ENCODE measurements around the gene NFASC. TPM values are rescaled to one million over a fixed set of nuclear protein-coding genes. Genes with fewer than 3 reads are reported as not detected.

The NFASC gene
- total RNA-seq, 2 donors from 2014 or later = 27.7 to 45.9 TPM

DNA sequence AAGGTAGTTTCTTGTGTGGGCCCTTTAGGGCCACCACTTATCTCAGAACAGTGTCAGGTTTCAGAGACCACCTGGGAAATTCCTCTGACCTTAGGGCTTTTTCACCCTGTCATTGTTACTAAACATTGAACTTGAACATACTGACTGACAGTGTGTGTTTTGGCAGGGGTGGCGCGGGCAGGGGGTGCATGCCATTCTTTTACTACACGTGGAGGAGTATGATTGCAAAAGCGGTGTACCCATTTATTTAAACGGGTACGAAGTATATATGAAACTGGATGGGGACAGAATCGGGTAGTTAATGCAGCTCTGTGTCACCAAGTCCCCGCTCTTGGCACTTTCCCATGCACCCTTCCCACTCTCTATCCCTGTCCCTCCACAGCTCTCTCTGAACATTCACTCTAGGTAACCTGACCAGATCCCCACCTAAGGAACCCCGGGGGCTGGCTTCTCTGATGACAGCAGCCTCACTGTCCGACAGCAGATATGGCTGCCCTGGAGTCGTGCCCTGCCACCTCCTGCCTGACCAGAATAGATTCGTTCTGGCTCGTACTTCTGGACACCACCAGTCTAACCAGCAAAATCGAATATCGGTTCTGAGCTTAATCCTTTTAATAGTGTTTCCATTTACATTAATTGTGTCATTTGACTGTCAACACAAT is 51.3 kb downstream of the NFASC start:
- Mint-ChIP-seq H3K4me1 (peaks cover 61% of the 10 kb centered on the region), H3K36me3 (ENCODE audit: low read depth) (no peaks in the 10 kb centered on the region), H3K27me3 (ENCODE audit: insufficient read depth) (no peaks in the 10 kb centered on the region), H3K4me3 (no peak overlapping the region), H3K27ac (peak overlapping the region; percentile 71), H3K9me3 (peaks cover 11% of the 10 kb centered on the region)
- DNase-seq = peak; percentile 48
- Histone ChIP-seq H3K27me3 (ENCODE audit: control insufficient read depth, insufficient read depth, low read length, poor library complexity, severe bottlenecking) (no peaks in the 10 kb centered on the region), H3K4me3 (ENCODE audit: low read length) (no peak overlapping the region), H3K9ac (ENCODE audit: extremely low read depth, low read length, poor library complexity, severe bottlenecking) (no peak overlapping the region), H3K27ac (ENCODE audit: low read depth, low read length) (no peak overlapping the region), H3K9me3 (ENCODE audit: control insufficient read depth, low read length) (peaks cover 13% of the 10 kb centered on the region), H3K36me3 (ENCODE audit: control insufficient read depth, insufficient read depth, low read length) (no peaks in the 10 kb centered on the region), H3K4me1 (ENCODE audit: control insufficient read depth, insufficient read depth, low read length) (peaks cover 54% of the 10 kb centered on the region)
- WGBS, 2 experiments (ENCODE audit: insufficient coverage in 1 of 2, insufficient read length in 1 of 2) = 81 to 82% methylated on average over 11 to 15 of the region's 15 CpGs
- TF ChIP-seq, protein P1, sequence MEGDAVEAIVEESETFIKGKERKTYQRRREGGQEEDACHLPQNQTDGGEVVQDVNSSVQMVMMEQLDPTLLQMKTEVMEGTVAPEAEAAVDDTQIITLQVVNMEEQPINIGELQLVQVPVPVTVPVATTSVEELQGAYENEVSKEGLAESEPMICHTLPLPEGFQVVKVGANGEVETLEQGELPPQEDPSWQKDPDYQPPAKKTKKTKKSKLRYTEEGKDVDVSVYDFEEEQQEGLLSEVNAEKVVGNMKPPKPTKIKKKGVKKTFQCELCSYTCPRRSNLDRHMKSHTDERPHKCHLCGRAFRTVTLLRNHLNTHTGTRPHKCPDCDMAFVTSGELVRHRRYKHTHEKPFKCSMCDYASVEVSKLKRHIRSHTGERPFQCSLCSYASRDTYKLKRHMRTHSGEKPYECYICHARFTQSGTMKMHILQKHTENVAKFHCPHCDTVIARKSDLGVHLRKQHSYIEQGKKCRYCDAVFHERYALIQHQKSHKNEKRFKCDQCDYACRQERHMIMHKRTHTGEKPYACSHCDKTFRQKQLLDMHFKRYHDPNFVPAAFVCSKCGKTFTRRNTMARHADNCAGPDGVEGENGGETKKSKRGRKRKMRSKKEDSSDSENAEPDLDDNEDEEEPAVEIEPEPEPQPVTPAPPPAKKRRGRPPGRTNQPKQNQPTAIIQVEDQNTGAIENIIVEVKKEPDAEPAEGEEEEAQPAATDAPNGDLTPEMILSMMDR (conservative IDR thresholded peaks at IDR 0.05) = no peak

DNA sequence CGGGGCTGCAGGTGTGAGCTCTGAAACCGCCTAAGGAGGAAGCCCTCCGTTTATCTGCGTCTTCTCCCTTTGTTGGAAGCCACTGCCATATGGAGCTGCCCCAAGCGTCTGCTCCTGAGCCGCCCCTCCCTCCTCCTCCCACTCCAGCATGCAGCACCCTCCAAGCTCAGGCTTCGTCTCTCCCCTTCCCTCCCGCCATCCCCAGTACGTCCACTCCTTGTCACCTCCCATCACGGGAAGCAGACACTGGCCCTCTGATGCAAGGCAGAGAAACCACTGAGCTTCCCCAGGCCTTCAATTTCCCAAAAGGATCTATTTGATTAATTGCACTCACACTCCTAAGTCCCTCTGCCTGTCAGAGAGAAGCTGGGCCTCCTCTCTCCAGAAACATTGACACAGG is 52.5 kb downstream of the NFASC start:
- 46 to 49% methylated on average over 10 of the region's 10 CpGs for WGBS, 2 experiments (ENCODE audit: insufficient coverage in 1 of 2, insufficient read length in 1 of 2)
- peak overlapping the region; percentile 92 for H3K27ac ChIP-seq (ENCODE audit: low read depth, low read length)
- TF ChIP-seq, protein P1 (conservative IDR thresholded peaks at IDR 0.05) = no peak
- peak; percentile 72 for DNase-seq
- Mint-ChIP-seq H3K4me3 (no peak overlapping the region), H3K36me3 (ENCODE audit: low read depth) (no peaks in the 10 kb centered on the region), H3K27ac (peak overlapping the region; percentile 89), H3K9me3 (peaks cover 3% of the 10 kb centered on the region), H3K4me1 (peaks cover 73% of the 10 kb centered on the region), H3K27me3 (ENCODE audit: insufficient read depth) (no peaks in the 10 kb centered on the region)
- H3K36me3 ChIP-seq (ENCODE audit: control insufficient read depth, insufficient read depth, low read length) = no peaks in the 10 kb centered on the region
- peak overlapping the region; percentile 39 for H3K9ac ChIP-seq (ENCODE audit: extremely low read depth, low read length, poor library complexity, severe bottlenecking)
- peaks cover 54% of the 10 kb centered on the region for H3K4me1 ChIP-seq (ENCODE audit: control insufficient read depth, insufficient read depth, low read length)
- H3K27me3 ChIP-seq (ENCODE audit: control insufficient read depth, insufficient read depth, low read length, poor library complexity, severe bottlenecking) = no peaks in the 10 kb centered on the region
- peak overlapping the region; percentile 42 for H3K4me3 ChIP-seq (ENCODE audit: low read length)
- peaks cover 1% of the 10 kb centered on the region for H3K9me3 ChIP-seq (ENCODE audit: control insufficient read depth, low read length)

DNA sequence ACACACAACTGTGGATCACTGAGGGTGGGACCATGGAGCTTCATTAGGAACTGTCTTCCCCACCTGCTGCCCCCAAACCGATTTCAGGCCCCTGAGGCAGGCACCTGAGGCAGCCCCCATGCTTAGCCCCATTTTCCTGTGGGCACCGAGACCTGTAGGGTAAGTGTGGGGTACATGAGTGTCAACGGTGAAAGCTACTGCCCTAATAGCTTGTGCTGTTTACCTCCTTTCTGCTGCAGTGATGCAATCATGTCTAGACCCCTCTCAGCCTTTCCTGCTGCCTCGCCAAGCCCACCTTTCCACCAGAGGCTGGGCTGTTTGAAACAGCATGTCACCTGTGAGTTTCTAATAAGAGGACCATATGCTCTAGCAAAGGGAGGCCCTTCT is 53.0 kb downstream of the NFASC start:
- Histone ChIP-seq H3K27ac (ENCODE audit: low read depth, low read length) (peak overlapping the region; percentile 92), H3K36me3 (ENCODE audit: control insufficient read depth, insufficient read depth, low read length) (no peaks in the 10 kb centered on the region), H3K9ac (ENCODE audit: extremely low read depth, low read length, poor library complexity, severe bottlenecking) (peak overlapping the region; percentile 39), H3K27me3 (ENCODE audit: control insufficient read depth, insufficient read depth, low read length, poor library complexity, severe bottlenecking) (no peaks in the 10 kb centered on the region), H3K9me3 (ENCODE audit: control insufficient read depth, low read length) (no peaks in the 10 kb centered on the region), H3K4me1 (ENCODE audit: control insufficient read depth, insufficient read depth, low read length) (peaks cover 58% of the 10 kb centered on the region), H3K4me3 (ENCODE audit: low read length) (peak overlapping the region; percentile 42)
- no peak overlapping the region for H3K4me3 Mint-ChIP-seq
- peaks cover 77% of the 10 kb centered on the region for H3K4me1 Mint-ChIP-seq
- no peak for DNase-seq
- WGBS, 2 experiments (ENCODE audit: insufficient coverage in 1 of 2, insufficient read length in 1 of 2) = 62 to 78% methylated on average over 3 to 4 of the region's 4 CpGs
- H3K9me3 Mint-ChIP-seq = peaks cover 2% of the 10 kb centered on the region
- no peaks in the 10 kb centered on the region for H3K36me3 Mint-ChIP-seq (ENCODE audit: low read depth)
- TF ChIP-seq, protein P1 (conservative IDR thresholded peaks at IDR 0.05) = no peak
- no peaks in the 10 kb centered on the region for H3K27me3 Mint-ChIP-seq (ENCODE audit: insufficient read depth)
- peak overlapping the region; percentile 89 for H3K27ac Mint-ChIP-seq
